Measurements from ENCODE around the gene WWP2.

WWP2 gene

DNA sequence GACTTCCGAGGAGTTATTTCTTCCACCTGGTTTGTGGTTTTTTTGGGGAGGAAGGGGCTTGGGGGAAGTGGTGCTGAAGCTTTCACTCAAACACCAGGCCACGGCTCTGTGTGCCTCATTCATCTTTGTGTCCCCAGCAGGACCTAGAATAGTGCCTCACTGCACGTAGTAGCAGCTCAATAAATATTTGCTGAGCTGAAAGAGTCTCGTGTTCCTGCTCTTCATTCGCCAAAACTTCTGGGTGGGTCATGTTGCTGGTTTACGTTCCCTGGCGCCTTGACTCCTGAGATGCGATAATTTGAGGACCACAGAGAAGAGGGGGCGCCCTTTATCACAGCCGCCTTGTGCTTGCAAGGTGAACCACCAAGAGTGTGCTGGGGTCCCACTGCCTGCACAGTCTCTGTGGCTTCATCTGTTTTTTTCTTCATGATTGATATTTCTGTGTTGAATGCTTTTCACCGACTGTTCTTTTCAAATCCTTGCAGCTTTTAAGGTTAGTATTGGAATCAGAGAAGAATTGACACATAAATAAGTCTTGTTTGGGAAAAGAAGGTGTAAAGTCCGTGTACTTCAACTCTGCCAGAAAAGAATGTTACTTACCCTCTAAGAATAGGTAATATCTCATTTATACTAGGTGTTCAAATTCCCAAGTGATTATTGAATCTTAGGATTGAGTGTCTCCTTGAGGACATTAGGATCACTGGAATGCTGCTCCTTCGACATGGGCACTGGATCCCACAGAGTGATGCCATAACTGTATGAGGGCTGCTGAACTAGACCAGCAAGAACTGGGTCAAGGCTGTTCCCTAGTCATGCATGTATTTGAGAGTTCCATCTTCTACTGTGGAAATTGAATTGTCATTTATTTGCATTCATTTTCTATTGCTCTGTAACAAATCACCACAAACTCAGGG is 96.3 kb downstream of the WWP2 start:
- TF ChIP-seq TAF1 (IDR thresholded peaks at IDR 0.05; ENCODE audit: borderline replicate concordance, insufficient read depth, low read length) (no peak), POLR2AphosphoS5 (IDR thresholded peaks at IDR 0.05; ENCODE audit: low read depth, low read length) (no peak)

GRCh38 chr16:69859105-69859989 is 97.2 kb downstream of the WWP2 start:
- TF ChIP-seq FOXP2 (optimal IDR thresholded peaks at IDR 0.05; ENCODE audit: borderline replicate concordance, extremely low read depth, extremely low read length, insufficient read depth) (no peak), TAF1 (IDR thresholded peaks at IDR 0.05; ENCODE audit: borderline replicate concordance, insufficient read depth, low read length) (no peak), POLR2AphosphoS5 (IDR thresholded peaks at IDR 0.05; ENCODE audit: low read depth, low read length) (no peak), SIN3A (IDR thresholded peaks at IDR 0.05; ENCODE audit: borderline replicate concordance, insufficient read depth, low read length) (no peak)
- TF ChIP-seq, protein P1, sequence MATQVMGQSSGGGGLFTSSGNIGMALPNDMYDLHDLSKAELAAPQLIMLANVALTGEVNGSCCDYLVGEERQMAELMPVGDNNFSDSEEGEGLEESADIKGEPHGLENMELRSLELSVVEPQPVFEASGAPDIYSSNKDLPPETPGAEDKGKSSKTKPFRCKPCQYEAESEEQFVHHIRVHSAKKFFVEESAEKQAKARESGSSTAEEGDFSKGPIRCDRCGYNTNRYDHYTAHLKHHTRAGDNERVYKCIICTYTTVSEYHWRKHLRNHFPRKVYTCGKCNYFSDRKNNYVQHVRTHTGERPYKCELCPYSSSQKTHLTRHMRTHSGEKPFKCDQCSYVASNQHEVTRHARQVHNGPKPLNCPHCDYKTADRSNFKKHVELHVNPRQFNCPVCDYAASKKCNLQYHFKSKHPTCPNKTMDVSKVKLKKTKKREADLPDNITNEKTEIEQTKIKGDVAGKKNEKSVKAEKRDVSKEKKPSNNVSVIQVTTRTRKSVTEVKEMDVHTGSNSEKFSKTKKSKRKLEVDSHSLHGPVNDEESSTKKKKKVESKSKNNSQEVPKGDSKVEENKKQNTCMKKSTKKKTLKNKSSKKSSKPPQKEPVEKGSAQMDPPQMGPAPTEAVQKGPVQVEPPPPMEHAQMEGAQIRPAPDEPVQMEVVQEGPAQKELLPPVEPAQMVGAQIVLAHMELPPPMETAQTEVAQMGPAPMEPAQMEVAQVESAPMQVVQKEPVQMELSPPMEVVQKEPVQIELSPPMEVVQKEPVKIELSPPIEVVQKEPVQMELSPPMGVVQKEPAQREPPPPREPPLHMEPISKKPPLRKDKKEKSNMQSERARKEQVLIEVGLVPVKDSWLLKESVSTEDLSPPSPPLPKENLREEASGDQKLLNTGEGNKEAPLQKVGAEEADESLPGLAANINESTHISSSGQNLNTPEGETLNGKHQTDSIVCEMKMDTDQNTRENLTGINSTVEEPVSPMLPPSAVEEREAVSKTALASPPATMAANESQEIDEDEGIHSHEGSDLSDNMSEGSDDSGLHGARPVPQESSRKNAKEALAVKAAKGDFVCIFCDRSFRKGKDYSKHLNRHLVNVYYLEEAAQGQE (IDR thresholded peaks at IDR 0.05; ENCODE audit: insufficient read depth in 1 of 2, low read depth in 2 of 2, low read length in 2 of 2), result no peak

DNA sequence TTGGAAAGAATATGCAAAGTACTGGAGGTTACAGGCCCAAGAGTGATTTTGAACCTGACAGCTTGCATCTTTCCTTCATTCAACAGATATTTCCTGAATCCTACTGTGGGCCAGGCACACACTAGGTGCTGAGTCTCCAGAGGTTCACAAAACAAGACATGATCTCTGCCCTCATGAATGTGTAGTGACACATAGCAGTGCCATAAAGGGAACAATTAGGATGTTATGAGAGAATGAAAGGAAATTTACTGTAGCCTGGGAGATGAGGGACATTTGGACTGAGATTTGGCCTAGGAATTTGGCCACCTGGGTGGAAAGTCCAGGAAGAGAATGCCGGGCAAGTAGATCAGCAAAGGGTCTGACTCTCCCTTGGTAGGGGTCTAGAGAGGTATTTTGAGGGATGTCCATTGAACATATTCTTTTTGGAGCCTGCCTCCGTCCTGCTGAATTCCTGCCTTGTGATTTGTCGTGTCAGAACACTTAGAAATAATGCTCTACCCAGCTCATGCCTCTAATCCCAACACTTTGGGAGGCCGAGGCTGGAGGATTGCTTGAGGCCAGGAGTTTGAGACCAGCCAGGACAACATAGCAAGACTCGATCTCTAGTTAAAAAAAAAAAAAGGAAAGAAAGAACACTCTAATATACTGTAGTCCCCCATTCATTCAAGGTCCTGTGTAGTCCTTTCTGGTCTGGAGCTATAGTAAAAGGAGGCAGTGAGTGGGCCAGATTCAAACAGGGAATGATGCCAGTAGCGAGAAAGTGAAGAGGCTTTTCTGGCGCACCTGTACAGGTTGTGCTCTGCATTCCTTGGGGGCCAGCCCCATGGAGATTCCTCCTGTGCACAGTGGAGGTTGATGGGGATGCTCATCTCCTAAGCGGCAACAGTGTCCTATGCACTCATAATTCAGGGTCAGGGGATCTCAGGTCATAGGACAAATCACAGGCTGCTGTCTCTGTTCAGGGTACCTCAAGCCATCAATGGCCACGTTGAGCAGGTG is 98.4 kb downstream of the WWP2 start:
- no peak for TF ChIP-seq FOXP2 (optimal IDR thresholded peaks at IDR 0.05; ENCODE audit: borderline replicate concordance, extremely low read depth, extremely low read length, insufficient read depth)
- TF ChIP-seq, protein P1 (IDR thresholded peaks at IDR 0.05; ENCODE audit: insufficient read depth in 1 of 2, low read depth in 2 of 2, low read length in 2 of 2), result no peak
- TF ChIP-seq TAF1 (IDR thresholded peaks at IDR 0.05; ENCODE audit: borderline replicate concordance, insufficient read depth, low read length), result no peak
- no peak for TF ChIP-seq SIN3A (IDR thresholded peaks at IDR 0.05; ENCODE audit: borderline replicate concordance, insufficient read depth, low read length)
- TF ChIP-seq POLR2AphosphoS5 (IDR thresholded peaks at IDR 0.05; ENCODE audit: low read depth, low read length), result no peak

DNA sequence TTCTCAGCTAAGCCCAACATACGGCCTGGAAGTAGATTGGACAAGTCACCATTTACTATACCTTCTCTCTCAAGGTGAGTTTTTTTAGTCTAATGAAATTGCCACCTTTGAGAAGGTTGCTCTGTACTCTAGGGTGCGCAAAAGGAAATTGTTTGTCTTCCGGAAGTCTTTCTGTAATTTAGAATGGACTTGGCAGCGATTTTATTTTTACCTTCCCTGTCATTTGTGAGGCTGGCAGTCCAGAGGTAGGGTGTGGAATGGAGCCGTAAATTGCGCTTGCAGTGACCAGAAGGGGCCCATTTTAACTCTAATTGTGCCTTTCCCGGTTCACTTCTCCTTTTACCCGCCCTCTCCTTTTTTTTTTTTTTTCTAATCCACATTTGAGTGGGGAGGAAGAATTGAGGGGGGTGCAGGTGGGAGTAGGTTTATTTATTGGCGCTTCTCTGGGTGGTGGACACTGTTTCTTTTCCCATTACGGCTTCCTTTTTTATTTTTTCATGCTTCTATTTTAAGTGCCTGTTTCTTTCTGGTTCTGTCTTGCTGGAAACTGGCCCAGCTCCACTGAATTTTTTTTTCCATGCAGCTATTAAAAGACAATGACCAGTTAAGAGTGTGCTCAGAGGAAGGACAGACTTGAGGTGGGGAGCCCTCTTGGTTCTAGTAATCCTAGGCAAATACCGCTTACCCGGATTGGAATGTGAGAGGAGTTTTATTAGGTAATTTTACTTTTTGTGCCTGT is 99.3 kb downstream of the WWP2 start:
- TF ChIP-seq POLR2AphosphoS5 (IDR thresholded peaks at IDR 0.05; ENCODE audit: low read depth, low read length), result no peak
- no peak for TF ChIP-seq FOXP2 (optimal IDR thresholded peaks at IDR 0.05; ENCODE audit: borderline replicate concordance, extremely low read depth, extremely low read length, insufficient read depth)
- no peak for TF ChIP-seq SIN3A (IDR thresholded peaks at IDR 0.05; ENCODE audit: borderline replicate concordance, insufficient read depth, low read length)
- TF ChIP-seq, protein P1 (IDR thresholded peaks at IDR 0.05; ENCODE audit: insufficient read depth in 1 of 2, low read depth in 2 of 2, low read length in 2 of 2), result no peak
- TF ChIP-seq TAF1 (IDR thresholded peaks at IDR 0.05; ENCODE audit: borderline replicate concordance, insufficient read depth, low read length), result no peak

Data from PFSK-1 (cell line).